ENCODE data around the gene GDPD5.
A peak's percentile ranks its signal among the peaks of the same experiment; 100 is the strongest.

Gene GDPD5

DNA sequence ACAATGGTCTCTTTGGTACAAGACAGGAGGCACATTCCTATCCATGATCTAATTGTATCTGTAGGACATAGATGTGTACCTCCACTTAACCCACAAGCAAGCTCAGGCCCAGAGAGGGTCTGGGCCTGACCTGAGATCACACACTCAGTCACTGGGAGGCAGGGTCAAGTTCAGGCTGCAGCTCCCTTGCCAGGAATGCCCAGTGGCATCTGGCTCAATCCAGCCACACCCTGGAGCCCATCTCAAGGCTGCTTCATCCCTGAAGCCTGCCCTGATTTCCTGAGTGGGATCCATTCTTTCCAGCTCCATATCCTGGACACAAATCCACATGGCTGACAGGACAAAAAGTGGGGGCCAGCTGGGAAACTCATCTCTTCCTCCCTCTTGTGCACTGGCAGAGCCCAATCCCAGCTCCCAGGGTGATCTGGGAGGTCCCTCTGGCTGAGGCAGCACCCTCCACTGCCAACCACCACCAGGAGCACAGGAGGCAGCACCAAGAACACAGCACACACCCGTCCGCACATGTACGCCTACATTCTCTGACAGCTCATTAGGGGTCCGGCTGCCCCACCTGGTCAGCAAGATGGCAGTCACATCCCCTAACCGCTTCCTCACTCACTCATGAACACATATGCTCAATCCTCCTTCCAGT lies 53.5 kb downstream of the GDPD5 start:
- H3K27me3 ChIP-seq (replicated peaks; ENCODE audit: control insufficient read depth, insufficient read depth, low read length) = no peaks in the 10 kb centered on the region
- peaks cover 16% of the 10 kb centered on the region for H3K4me1 ChIP-seq (ENCODE audit: control insufficient read depth, insufficient read depth, low read length)

GRCh38 chr11:75471176-75471973 lies 54.4 kb downstream of the GDPD5 start:
- Histone ChIP-seq H3K4me3 (ENCODE audit: low read length) (no peak overlapping the region), H3K36me3 (ENCODE audit: control insufficient read depth, insufficient read depth, low read length, severe bottlenecking) (no peaks in the 10 kb centered on the region), H3K27me3 (replicated peaks; ENCODE audit: control insufficient read depth, insufficient read depth, low read length) (no peaks in the 10 kb centered on the region), H3K4me1 (ENCODE audit: control insufficient read depth, insufficient read depth, low read length) (peaks cover 16% of the 10 kb centered on the region), H3K9ac (ENCODE audit: low read length) (no peak overlapping the region), H3K9me3 (ENCODE audit: control insufficient read depth, low read length) (no peaks in the 10 kb centered on the region)
- DNase-seq (ENCODE audit: low read depth) = no peak

More for the DNA sequence above, 53.5 kb downstream of the GDPD5 start:
- Histone ChIP-seq H3K9ac (ENCODE audit: low read length) (no peak overlapping the region), H3K9me3 (ENCODE audit: control insufficient read depth, low read length) (no peaks in the 10 kb centered on the region), H3K36me3 (ENCODE audit: control insufficient read depth, insufficient read depth, low read length, severe bottlenecking) (no peaks in the 10 kb centered on the region), H3K4me3 (ENCODE audit: low read length) (no peak overlapping the region)
- DNase-seq (ENCODE audit: low read depth) = no peak

GRCh38 chr11:75470476-75471080 lies 55.2 kb downstream of the GDPD5 start:
- H3K4me1 ChIP-seq (ENCODE audit: control insufficient read depth, insufficient read depth, low read length) = peaks cover 16% of the 10 kb centered on the region

GRCh38 chr11:75469785-75470405 lies 55.8 kb downstream of the GDPD5 start:
- H3K9ac ChIP-seq (ENCODE audit: low read length) = no peak overlapping the region
- H3K27me3 ChIP-seq (replicated peaks; ENCODE audit: control insufficient read depth, insufficient read depth, low read length) = no peaks in the 10 kb centered on the region
- no peaks in the 10 kb centered on the region for H3K36me3 ChIP-seq (ENCODE audit: control insufficient read depth, insufficient read depth, low read length, severe bottlenecking)
- H3K4me3 ChIP-seq (ENCODE audit: low read length) = no peak overlapping the region
- H3K4me1 ChIP-seq (ENCODE audit: control insufficient read depth, insufficient read depth, low read length) = peaks cover 13% of the 10 kb centered on the region
- no peaks in the 10 kb centered on the region for H3K9me3 ChIP-seq (ENCODE audit: control insufficient read depth, low read length)
- DNase-seq (ENCODE audit: low read depth) = no peak

More at GRCh38 chr11:75470476-75471080, 55.2 kb downstream of the GDPD5 start:
- H3K36me3 ChIP-seq (ENCODE audit: control insufficient read depth, insufficient read depth, low read length, severe bottlenecking) = no peaks in the 10 kb centered on the region
- no peaks in the 10 kb centered on the region for H3K9me3 ChIP-seq (ENCODE audit: control insufficient read depth, low read length)
- H3K27me3 ChIP-seq (replicated peaks; ENCODE audit: control insufficient read depth, insufficient read depth, low read length) = no peaks in the 10 kb centered on the region
- no peak overlapping the region for H3K9ac ChIP-seq (ENCODE audit: low read length)
- no peak for DNase-seq (ENCODE audit: low read depth)
- H3K4me3 ChIP-seq (ENCODE audit: low read length) = no peak overlapping the region

- Histone ChIP-seq H3K36me3 (ENCODE audit: control insufficient read depth, insufficient read depth, low read length, severe bottlenecking) (no peaks in the 10 kb centered on the region), H3K9me3 (ENCODE audit: control insufficient read depth, low read length) (no peaks in the 10 kb centered on the region), H3K27me3 (replicated peaks; ENCODE audit: control insufficient read depth, insufficient read depth, low read length) (no peaks in the 10 kb centered on the region), H3K4me1 (ENCODE audit: control insufficient read depth, insufficient read depth, low read length) (peaks cover 6% of the 10 kb centered on the region), H3K9ac (ENCODE audit: low read length) (no peak overlapping the region), H3K4me3 (ENCODE audit: low read length) (no peak overlapping the region)
- peak; percentile 36 for DNase-seq (ENCODE audit: low read depth)
Observed at GRCh38 chr11:75468534-75469340, 57.0 kb downstream of the GDPD5 start.

GRCh38 chr11:75467881-75468280 lies 57.9 kb downstream of the GDPD5 start:
- H3K36me3 ChIP-seq (ENCODE audit: control insufficient read depth, insufficient read depth, low read length, severe bottlenecking) = no peaks in the 10 kb centered on the region
- no peak overlapping the region for H3K9ac ChIP-seq (ENCODE audit: low read length)
- H3K4me1 ChIP-seq (ENCODE audit: control insufficient read depth, insufficient read depth, low read length) = peaks cover 6% of the 10 kb centered on the region
- DNase-seq (ENCODE audit: low read depth) = no peak
- no peaks in the 10 kb centered on the region for H3K9me3 ChIP-seq (ENCODE audit: control insufficient read depth, low read length)
- no peak overlapping the region for H3K4me3 ChIP-seq (ENCODE audit: low read length)
- H3K27me3 ChIP-seq (replicated peaks; ENCODE audit: control insufficient read depth, insufficient read depth, low read length) = no peaks in the 10 kb centered on the region

- H3K27me3 ChIP-seq (replicated peaks; ENCODE audit: control insufficient read depth, insufficient read depth, low read length) = no peaks in the 10 kb centered on the region
- no peak for DNase-seq (ENCODE audit: low read depth)
- H3K36me3 ChIP-seq (ENCODE audit: control insufficient read depth, insufficient read depth, low read length, severe bottlenecking) = no peaks in the 10 kb centered on the region
- no peaks in the 10 kb centered on the region for H3K9me3 ChIP-seq (ENCODE audit: control insufficient read depth, low read length)
- H3K4me1 ChIP-seq (ENCODE audit: control insufficient read depth, insufficient read depth, low read length) = peaks cover 6% of the 10 kb centered on the region
- H3K4me3 ChIP-seq (ENCODE audit: low read length) = no peak overlapping the region
- no peak overlapping the region for H3K9ac ChIP-seq (ENCODE audit: low read length)
Observed at GRCh38 chr11:75467311-75467710, 58.4 kb downstream of the GDPD5 start.

GRCh38 chr11:75465701-75466531 lies 59.8 kb downstream of the GDPD5 start:
- no peaks in the 10 kb centered on the region for H3K27me3 ChIP-seq (replicated peaks; ENCODE audit: control insufficient read depth, insufficient read depth, low read length)
- no peaks in the 10 kb centered on the region for H3K36me3 ChIP-seq (ENCODE audit: control insufficient read depth, insufficient read depth, low read length, severe bottlenecking)
- H3K4me1 ChIP-seq (ENCODE audit: control insufficient read depth, insufficient read depth, low read length) = peaks cover 10% of the 10 kb centered on the region
- DNase-seq (ENCODE audit: low read depth) = peak; percentile 48
- H3K9me3 ChIP-seq (ENCODE audit: control insufficient read depth, low read length) = no peaks in the 10 kb centered on the region
- H3K4me3 ChIP-seq (ENCODE audit: low read length) = no peak overlapping the region
- no peak overlapping the region for H3K9ac ChIP-seq (ENCODE audit: low read length)

GRCh38 chr11:75463106-75463774 lies 62.5 kb downstream of the GDPD5 start:
- no peaks in the 10 kb centered on the region for H3K9me3 ChIP-seq (ENCODE audit: control insufficient read depth, low read length)
- DNase-seq (ENCODE audit: low read depth) = no peak
- H3K9ac ChIP-seq (ENCODE audit: low read length) = no peak overlapping the region

More at GRCh38 chr11:75463106-75463774, 62.5 kb downstream of the GDPD5 start:
- Histone ChIP-seq H3K36me3 (ENCODE audit: control insufficient read depth, insufficient read depth, low read length, severe bottlenecking) (no peaks in the 10 kb centered on the region), H3K4me1 (ENCODE audit: control insufficient read depth, insufficient read depth, low read length) (peaks cover 4% of the 10 kb centered on the region), H3K27me3 (replicated peaks; ENCODE audit: control insufficient read depth, insufficient read depth, low read length) (no peaks in the 10 kb centered on the region), H3K4me3 (ENCODE audit: low read length) (no peak overlapping the region)

All from adipocyte (in vitro differentiated cells).